NCI-H2227 treated with DMSO at 0.1 percent for 48 hours (cell line): ENCODE data around the gene WDR86.

Source experiments
- DNase-seq: peaks from one replicate; lab custom pipeline; 2025; lab: John Stamatoyannopoulos, UW

WDR86 gene

GRCh38 chr7:151427705-151428377 is 18.0 kb upstream of the WDR86 start:
- DNase-seq, result no peak

- DNase-seq, result no peak
Observed at GRCh38 chr7:151426904-151427704, 17.3 kb upstream of the WDR86 start.

GRCh38 chr7:151426441-151426903 is 16.6 kb upstream of the WDR86 start:
- DNase-seq, result no peak

- no peak for DNase-seq
Observed at GRCh38 chr7:151425670-151426440, 16.0 kb upstream of the WDR86 start.

GRCh38 chr7:151424799-151425198 is 15.0 kb upstream of the WDR86 start:
- no peak for DNase-seq

- no peak for DNase-seq
Observed at GRCh38 chr7:151423936-151424335, 14.1 kb upstream of the WDR86 start.

GRCh38 chr7:151423226-151423625 is 13.4 kb upstream of the WDR86 start:
- DNase-seq, result no peak

GRCh38 chr7:151422212-151422611 is 12.4 kb upstream of the WDR86 start:
- DNase-seq, result no peak

GRCh38 chr7:151420144-151420543 is 10.3 kb upstream of the WDR86 start:
- DNase-seq, result no peak

GRCh38 chr7:151416941-151417315 is 7.1 kb upstream of the WDR86 start:
- DNase-seq, result no peak

- DNase-seq, result no peak
Observed at GRCh38 chr7:151416112-151416940, 6.5 kb upstream of the WDR86 start.

- no peak for DNase-seq
Observed at GRCh38 chr7:151415375-151416105, 5.7 kb upstream of the WDR86 start.

GRCh38 chr7:151413241-151413640 is 3.4 kb upstream of the WDR86 start:
- DNase-seq, result no peak

GRCh38 chr7:151412318-151412717 is 2.5 kb upstream of the WDR86 start:
- DNase-seq, result no peak

- DNase-seq, result no peak
Observed at GRCh38 chr7:151411551-151411950, 1.7 kb upstream of the WDR86 start.

- DNase-seq, result peak; percentile 51
Observed at GRCh38 chr7:151410405-151411390, 860 bp upstream of the WDR86 start.

GRCh38 chr7:151408839-151409666 is 785 bp downstream of the WDR86 start:
- DNase-seq, result peak; percentile 26

GRCh38 chr7:151408498-151408838 is 1.4 kb downstream of the WDR86 start:
- DNase-seq, result no peak
